ENCODE data around the gene CARD11. TPM values are rescaled to one million over a fixed set of nuclear protein-coding genes. Genes with fewer than 3 reads are reported as not detected.

CARD11 gene
- total and polyA plus RNA-seq, 2 experiments from 2014 or later = 17.7 to 29.0 TPM

DNA sequence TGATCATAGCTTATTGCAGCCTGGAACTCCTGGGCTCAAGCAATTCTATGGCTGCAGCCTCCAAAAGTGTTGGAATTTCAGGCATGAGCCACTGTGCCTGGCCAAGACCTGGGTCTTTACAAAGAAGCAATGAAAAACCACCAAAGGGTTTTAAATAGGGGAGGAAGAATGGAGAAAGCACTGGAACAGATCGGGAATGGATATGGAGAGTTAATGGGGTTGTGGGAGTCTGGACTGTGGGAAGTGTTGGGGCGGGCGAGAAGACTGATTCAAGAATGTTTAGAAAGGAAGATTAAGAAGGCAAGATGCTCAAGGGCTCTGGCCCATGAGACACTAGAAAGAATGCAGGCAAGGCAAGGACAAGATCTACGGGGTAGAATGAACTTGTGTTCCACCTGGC is 98.5 kb downstream of the CARD11 start (continued):
- TF ChIP-seq, protein P1, sequence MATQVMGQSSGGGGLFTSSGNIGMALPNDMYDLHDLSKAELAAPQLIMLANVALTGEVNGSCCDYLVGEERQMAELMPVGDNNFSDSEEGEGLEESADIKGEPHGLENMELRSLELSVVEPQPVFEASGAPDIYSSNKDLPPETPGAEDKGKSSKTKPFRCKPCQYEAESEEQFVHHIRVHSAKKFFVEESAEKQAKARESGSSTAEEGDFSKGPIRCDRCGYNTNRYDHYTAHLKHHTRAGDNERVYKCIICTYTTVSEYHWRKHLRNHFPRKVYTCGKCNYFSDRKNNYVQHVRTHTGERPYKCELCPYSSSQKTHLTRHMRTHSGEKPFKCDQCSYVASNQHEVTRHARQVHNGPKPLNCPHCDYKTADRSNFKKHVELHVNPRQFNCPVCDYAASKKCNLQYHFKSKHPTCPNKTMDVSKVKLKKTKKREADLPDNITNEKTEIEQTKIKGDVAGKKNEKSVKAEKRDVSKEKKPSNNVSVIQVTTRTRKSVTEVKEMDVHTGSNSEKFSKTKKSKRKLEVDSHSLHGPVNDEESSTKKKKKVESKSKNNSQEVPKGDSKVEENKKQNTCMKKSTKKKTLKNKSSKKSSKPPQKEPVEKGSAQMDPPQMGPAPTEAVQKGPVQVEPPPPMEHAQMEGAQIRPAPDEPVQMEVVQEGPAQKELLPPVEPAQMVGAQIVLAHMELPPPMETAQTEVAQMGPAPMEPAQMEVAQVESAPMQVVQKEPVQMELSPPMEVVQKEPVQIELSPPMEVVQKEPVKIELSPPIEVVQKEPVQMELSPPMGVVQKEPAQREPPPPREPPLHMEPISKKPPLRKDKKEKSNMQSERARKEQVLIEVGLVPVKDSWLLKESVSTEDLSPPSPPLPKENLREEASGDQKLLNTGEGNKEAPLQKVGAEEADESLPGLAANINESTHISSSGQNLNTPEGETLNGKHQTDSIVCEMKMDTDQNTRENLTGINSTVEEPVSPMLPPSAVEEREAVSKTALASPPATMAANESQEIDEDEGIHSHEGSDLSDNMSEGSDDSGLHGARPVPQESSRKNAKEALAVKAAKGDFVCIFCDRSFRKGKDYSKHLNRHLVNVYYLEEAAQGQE (IDR thresholded peaks at IDR 0.05; ENCODE audit: unreplicated experiment) = no peak
- no peak for TF ChIP-seq CREB1 (CRISPR knock-in tag; IDR thresholded peaks at IDR 0.05; ENCODE audit: low read depth)

GRCh38 chr7:2944739-2945138 is 98.9 kb downstream of the CARD11 start:
- no peaks in the 10 kb centered on the region for H3K27me3 ChIP-seq (ENCODE audit: insufficient read depth)
- no peak for DNase-seq (ENCODE audit: low spot score)
- TF ChIP-seq, protein P2, sequence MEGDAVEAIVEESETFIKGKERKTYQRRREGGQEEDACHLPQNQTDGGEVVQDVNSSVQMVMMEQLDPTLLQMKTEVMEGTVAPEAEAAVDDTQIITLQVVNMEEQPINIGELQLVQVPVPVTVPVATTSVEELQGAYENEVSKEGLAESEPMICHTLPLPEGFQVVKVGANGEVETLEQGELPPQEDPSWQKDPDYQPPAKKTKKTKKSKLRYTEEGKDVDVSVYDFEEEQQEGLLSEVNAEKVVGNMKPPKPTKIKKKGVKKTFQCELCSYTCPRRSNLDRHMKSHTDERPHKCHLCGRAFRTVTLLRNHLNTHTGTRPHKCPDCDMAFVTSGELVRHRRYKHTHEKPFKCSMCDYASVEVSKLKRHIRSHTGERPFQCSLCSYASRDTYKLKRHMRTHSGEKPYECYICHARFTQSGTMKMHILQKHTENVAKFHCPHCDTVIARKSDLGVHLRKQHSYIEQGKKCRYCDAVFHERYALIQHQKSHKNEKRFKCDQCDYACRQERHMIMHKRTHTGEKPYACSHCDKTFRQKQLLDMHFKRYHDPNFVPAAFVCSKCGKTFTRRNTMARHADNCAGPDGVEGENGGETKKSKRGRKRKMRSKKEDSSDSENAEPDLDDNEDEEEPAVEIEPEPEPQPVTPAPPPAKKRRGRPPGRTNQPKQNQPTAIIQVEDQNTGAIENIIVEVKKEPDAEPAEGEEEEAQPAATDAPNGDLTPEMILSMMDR (conservative IDR thresholded peaks at IDR 0.05; ENCODE audit: low read depth in 2 of 2) = no peak
- no peak for TF ChIP-seq ZNF462 (CRISPR knock-in tag; IDR thresholded peaks at IDR 0.05)
- no peak for TF ChIP-seq JUNB (IDR thresholded peaks at IDR 0.05; ENCODE audit: unreplicated experiment)
- no peak for TF ChIP-seq NANOG (IDR thresholded peaks at IDR 0.05; ENCODE audit: borderline replicate concordance)
- no peak for TF ChIP-seq EZH2phosphoT487 (IDR thresholded peaks at IDR 0.05; ENCODE audit: unreplicated experiment)
- TF ChIP-seq STAT1 (IDR thresholded peaks at IDR 0.05; ENCODE audit: unreplicated experiment) = no peak
- TF ChIP-seq ZNF331 (CRISPR knock-in tag; IDR thresholded peaks at IDR 0.05; ENCODE audit: low read depth) = no peak
- TF ChIP-seq POLR2AphosphoS5 (IDR thresholded peaks at IDR 0.05; ENCODE audit: low read depth) = no peak
- TF ChIP-seq, protein P1 (IDR thresholded peaks at IDR 0.05; ENCODE audit: unreplicated experiment) = no peak

More at GRCh38 chr7:2944739-2945138, 98.9 kb downstream of the CARD11 start:
- H3F3A ChIP-seq (replicated peaks; ENCODE audit: low read depth) = no peaks in the 10 kb centered on the region
- no peak overlapping the region for H3K4me3 ChIP-seq
- Mint-ChIP-seq H3K27me3 (ENCODE audit: insufficient read depth, low read depth, poor library complexity) (peaks cover 2% of the 10 kb centered on the region), H3K4me1 (peaks cover 7% of the 10 kb centered on the region; the same call in 1 of the 3 replicates), H3K36me3 (ENCODE audit: low read depth) (peaks cover 38% of the 10 kb centered on the region), H3K4me3 (no peak overlapping the region), H3K9me3 (peaks cover 14% of the 10 kb centered on the region), H3K27ac (no peak overlapping the region)
- H3K4me2 ChIP-seq = no peak overlapping the region
- no peaks in the 10 kb centered on the region for H3K79me2 ChIP-seq (replicated peaks; ENCODE audit: insufficient read depth)
- no peak for ATAC-seq
- 0 out of 2 replicates have a peak, but pooled peaks cover 3% of the 10 kb centered on the region for H3K9me2 ChIP-seq (ENCODE audit: insufficient read depth)
- peaks cover 5% of the 10 kb centered on the region; the same call in 1 of the 2 replicates for H3K4me1 ChIP-seq (ENCODE audit: insufficient read depth)
- no peak overlapping the region for H2AFZ ChIP-seq
- H4K20me1 ChIP-seq (replicated peaks; ENCODE audit: insufficient read depth) = no peaks in the 10 kb centered on the region
- H3K36me3 ChIP-seq (ENCODE audit: insufficient read depth) = no peaks in the 10 kb centered on the region; the same call in 1 of the 2 replicates
- H3K27ac ChIP-seq (ENCODE audit: low read depth) = no peak overlapping the region
